ENCODE results near the gene MSL3B.

Gene MSL3B

DNA sequence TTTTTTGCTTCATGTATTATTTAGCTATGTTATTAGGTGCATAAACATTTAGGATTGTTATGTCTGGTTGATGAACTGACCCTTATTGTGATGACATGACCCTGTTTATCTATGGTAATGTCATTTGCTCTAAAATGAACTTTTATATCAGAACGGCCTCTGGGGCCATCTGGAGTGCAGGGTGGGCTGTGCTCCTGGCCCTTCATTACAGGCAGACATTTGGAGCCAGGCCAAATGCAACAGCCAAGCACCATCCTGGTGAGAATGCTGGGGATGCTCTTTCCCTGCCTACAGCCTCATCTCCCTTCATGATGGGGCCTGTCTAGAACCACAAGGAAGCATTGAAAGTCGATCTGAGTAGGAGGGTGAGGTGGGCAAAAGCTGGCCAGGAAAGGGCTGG, 51.9 kb downstream of the MSL3B start:
- DNase-seq: no peak

DNA sequence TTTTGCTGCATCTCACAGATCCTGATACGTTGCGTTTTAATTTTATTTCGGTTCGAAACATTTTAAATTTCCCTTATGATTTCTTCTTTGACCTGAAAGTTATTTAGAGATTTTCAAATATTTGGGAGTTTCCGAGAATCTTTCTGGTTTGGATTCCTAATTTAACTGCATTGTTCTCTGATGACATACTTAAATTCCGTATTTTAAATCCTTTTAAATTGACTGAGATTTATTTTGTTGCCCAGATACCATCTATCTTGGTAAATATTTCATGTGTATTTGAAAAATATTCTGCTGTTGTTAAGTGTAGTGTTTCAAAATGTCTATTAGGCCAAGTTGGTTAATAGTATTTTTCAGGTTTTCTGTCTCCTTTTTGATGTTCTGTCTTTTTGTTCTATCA, 52.3 kb downstream of the MSL3B start:
- DNase-seq: no peak

Data from stimulated activated CD4-positive, alpha-beta T cell treated with anti-CD3 and anti-CD28 coated beads, Interleukin-12 subunit alpha, Interleukin-12 subunit beta, amount 100 ng/mL, for 4 hours (primary cell).